ENCODE data around the gene CTNNA2. TPM values are rescaled to one million over a fixed set of nuclear protein-coding genes. Genes with fewer than 3 reads are reported as not detected.

CTNNA2 gene
- total RNA-seq, 1 donor from 2014 or later = 43.5 TPM

DNA sequence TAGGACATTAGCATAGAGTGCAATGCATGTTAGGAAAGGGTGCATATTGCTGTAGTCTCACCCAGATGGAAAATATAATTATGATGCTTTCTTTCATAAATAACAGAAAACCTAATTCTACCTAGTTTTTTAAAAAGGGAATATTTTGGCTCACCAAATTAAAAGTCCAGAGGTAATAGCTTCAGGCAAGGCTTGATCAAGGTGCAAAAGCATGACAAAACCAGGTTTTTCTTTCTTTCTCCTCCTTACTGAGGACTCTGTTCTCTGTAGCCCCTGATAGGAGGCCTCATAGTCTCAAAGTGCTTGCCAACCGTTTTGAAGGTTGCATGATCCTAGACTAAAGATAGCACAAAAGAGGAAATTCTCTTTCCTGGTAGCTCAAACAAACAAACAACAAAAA, 349.9 kb downstream of the CTNNA2 start:
- H3K4me3 Mint-ChIP-seq = no peak overlapping the region
- Histone ChIP-seq H2AFZ (replicated peaks) (no peak overlapping the region), H4K20me1 (ENCODE audit: low read depth) (no peaks in the 10 kb centered on the region), H3K4me1 (peaks cover 15% of the 10 kb centered on the region), H3K27ac (no peak overlapping the region), H3K4me2 (no peak overlapping the region), H3K27me3 (no peaks in the 10 kb centered on the region), H3K36me3 (no peaks in the 10 kb centered on the region), H3K9me3 (ENCODE audit: low read depth) (no peaks in the 10 kb centered on the region), H3F3A (ENCODE audit: low read depth) (no peaks in the 10 kb centered on the region), H3K4me3 (no peak overlapping the region), H3K79me2 (ENCODE audit: low read depth) (no peaks in the 10 kb centered on the region), H3K9ac (no peak overlapping the region)
- no peaks in the 10 kb centered on the region for H3K27me3 Mint-ChIP-seq (ENCODE audit: insufficient read depth, low read depth)
- no peak for TF ChIP-seq EZH2phosphoT487 (IDR thresholded peaks at IDR 0.05)
- no peak for TF ChIP-seq CTCF (IDR thresholded peaks at IDR 0.05)
- peaks cover 7% of the 10 kb centered on the region for H3K36me3 Mint-ChIP-seq
- H3K9me3 Mint-ChIP-seq = peaks cover 3% of the 10 kb centered on the region
- peaks cover 23% of the 10 kb centered on the region for H3K4me1 Mint-ChIP-seq
- no peak for DNase-seq (ENCODE audit: low spot score)
- no peak overlapping the region for H3K27ac Mint-ChIP-seq

GRCh38 chr2:79872656-79873055, 359.8 kb downstream of the CTNNA2 start:
- Mint-ChIP-seq H3K4me3 (no peak overlapping the region), H3K27ac (no peak overlapping the region)

DNA sequence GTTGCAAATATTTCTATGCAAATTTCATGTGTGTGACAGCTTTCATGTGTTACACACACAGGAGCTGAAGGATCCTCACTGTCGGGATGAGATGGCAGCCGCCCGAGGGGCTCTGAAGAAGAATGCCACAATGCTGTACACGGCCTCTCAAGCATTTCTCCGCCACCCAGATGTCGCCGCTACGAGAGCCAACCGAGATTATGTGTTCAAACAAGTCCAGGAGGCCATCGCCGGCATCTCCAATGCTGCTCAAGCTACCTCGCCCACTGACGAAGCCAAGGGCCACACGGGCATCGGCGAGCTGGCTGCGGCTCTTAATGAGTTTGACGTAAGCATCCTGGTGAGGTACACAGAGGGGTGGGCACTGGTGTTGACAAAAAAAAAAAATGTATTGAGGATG, 361.2 kb downstream of the CTNNA2 start:
- H3K4me1 ChIP-seq = no peaks in the 10 kb centered on the region
- no peak overlapping the region for H2AFZ ChIP-seq (replicated peaks)
- TF ChIP-seq EZH2 (IDR thresholded peaks at IDR 0.05) (no peak), CTCF (IDR thresholded peaks at IDR 0.05) (no peak), EZH2phosphoT487 (IDR thresholded peaks at IDR 0.05) (no peak)
- no peaks in the 10 kb centered on the region for H4K20me1 ChIP-seq (ENCODE audit: low read depth)
- Mint-ChIP-seq H3K36me3 (peaks cover 36% of the 10 kb centered on the region), H3K27me3 (ENCODE audit: insufficient read depth, low read depth) (no peaks in the 10 kb centered on the region), H3K4me1 (no peaks in the 10 kb centered on the region), H3K9me3 (peaks cover 10% of the 10 kb centered on the region), H3K4me3 (no peak overlapping the region), H3K27ac (no peak overlapping the region)
- no peaks in the 10 kb centered on the region for H3F3A ChIP-seq (ENCODE audit: low read depth)
- H3K9me3 ChIP-seq (ENCODE audit: low read depth) = no peaks in the 10 kb centered on the region
- DNase-seq (ENCODE audit: low spot score) = no peak
- no peak overlapping the region for H3K9ac ChIP-seq
- no peaks in the 10 kb centered on the region for H3K27me3 ChIP-seq
- H3K4me3 ChIP-seq = no peak overlapping the region
- H3K4me2 ChIP-seq = no peak overlapping the region
- no peaks in the 10 kb centered on the region for H3K36me3 ChIP-seq
- no peak overlapping the region for H3K27ac ChIP-seq
- H3K79me2 ChIP-seq (ENCODE audit: low read depth) = no peaks in the 10 kb centered on the region

More at GRCh38 chr2:79872656-79873055, 359.8 kb downstream of the CTNNA2 start:
- Histone ChIP-seq H3K4me2 (no peak overlapping the region), H4K20me1 (ENCODE audit: low read depth) (no peaks in the 10 kb centered on the region), H3K9ac (no peak overlapping the region), H3F3A (ENCODE audit: low read depth) (no peaks in the 10 kb centered on the region), H3K27me3 (no peaks in the 10 kb centered on the region), H3K27ac (no peak overlapping the region), H3K79me2 (ENCODE audit: low read depth) (no peaks in the 10 kb centered on the region), H3K36me3 (no peaks in the 10 kb centered on the region), H3K4me1 (no peaks in the 10 kb centered on the region), H3K4me3 (no peak overlapping the region), H2AFZ (replicated peaks) (no peak overlapping the region), H3K9me3 (ENCODE audit: low read depth) (no peaks in the 10 kb centered on the region)
- TF ChIP-seq EZH2 (IDR thresholded peaks at IDR 0.05) (no peak), CTCF (IDR thresholded peaks at IDR 0.05) (no peak), EZH2phosphoT487 (IDR thresholded peaks at IDR 0.05) (no peak)
- Mint-ChIP-seq H3K27me3 (ENCODE audit: insufficient read depth, low read depth) (no peaks in the 10 kb centered on the region), H3K4me1 (no peaks in the 10 kb centered on the region), H3K9me3 (no peaks in the 10 kb centered on the region), H3K36me3 (peaks cover 27% of the 10 kb centered on the region)
- no peak for DNase-seq (ENCODE audit: low spot score)

All from neural progenitor cell (in vitro differentiated cells).